KOPT-K1 (cell line): ENCODE results near the gene RPL22.

Experiments used
- H3K27ac ChIP-seq: fragments of 200-600 bp; sonication (generic); 2 replicates; pipeline ENCODE4 v1.5.1; 2016; ENCODE audit warnings: antibody characterized with exemption, mild to moderate bottlenecking, low read depth, low read length; ENCODE audit not compliant: poor library complexity, severe bottlenecking
- H3K36me3 ChIP-seq: fragments of 200-600 bp; sonication (generic); 2 replicates; pipeline ENCODE4 v1.5.1; 2017; ENCODE audit warnings: antibody characterized with exemption, mild to moderate bottlenecking, low read length, moderate library complexity; ENCODE audit not compliant: insufficient read depth
- H3K9me3 ChIP-seq: fragments of 200-600 bp; sonication (generic); 2 replicates; pipeline ENCODE4 v1.5.1; 2017; ENCODE audit warnings: antibody characterized with exemption, low read length, mild to moderate bottlenecking; ENCODE audit not compliant: insufficient read depth, poor library complexity, severe bottlenecking

RPL22 gene

DNA sequence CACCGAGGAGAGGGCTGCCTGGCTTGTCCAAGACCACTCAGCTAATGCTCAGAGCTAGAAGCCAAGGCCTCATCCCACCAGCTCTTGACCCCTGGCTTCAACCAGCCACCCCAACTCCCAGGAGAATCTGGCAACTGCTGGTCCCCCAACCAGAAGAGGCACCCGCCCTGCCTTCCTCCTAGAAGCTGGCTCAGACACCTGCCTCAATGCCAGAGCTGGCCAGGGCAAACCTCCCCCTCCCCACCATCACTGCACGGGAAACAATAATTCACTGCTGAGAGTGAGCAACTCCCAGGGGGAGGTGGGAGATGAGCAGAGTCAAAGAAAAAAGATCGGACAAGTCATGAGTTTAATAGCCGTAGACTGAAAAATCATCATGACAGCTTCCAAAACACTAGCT lies 22.6 kb downstream of the RPL22 start:
- no peaks in the 10 kb centered on the region for H3K36me3 ChIP-seq
- no peak overlapping the region for H3K27ac ChIP-seq
- H3K9me3 ChIP-seq, result no peaks in the 10 kb centered on the region

DNA sequence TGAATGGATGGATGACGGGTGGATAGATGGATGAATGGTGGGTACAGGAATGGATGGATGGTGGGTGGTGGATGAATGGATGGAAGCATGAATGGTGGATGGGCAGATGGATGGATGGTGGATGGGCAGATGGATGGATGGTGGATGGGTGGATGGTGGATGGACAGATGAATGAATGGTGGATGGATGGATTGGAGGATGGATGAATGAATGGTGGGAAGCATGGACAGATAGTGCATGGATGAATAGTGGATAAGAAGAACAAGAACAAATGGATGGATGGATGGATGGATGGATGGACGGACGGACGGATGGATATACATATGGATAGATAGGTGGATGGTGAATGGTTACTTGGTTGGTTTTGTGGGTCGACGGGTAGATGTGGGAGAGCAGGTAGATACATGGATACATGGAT lies 24.0 kb downstream of the RPL22 start:
- Histone ChIP-seq H3K27ac (no peak overlapping the region), H3K36me3 (no peaks in the 10 kb centered on the region), H3K9me3 (no peaks in the 10 kb centered on the region)

DNA sequence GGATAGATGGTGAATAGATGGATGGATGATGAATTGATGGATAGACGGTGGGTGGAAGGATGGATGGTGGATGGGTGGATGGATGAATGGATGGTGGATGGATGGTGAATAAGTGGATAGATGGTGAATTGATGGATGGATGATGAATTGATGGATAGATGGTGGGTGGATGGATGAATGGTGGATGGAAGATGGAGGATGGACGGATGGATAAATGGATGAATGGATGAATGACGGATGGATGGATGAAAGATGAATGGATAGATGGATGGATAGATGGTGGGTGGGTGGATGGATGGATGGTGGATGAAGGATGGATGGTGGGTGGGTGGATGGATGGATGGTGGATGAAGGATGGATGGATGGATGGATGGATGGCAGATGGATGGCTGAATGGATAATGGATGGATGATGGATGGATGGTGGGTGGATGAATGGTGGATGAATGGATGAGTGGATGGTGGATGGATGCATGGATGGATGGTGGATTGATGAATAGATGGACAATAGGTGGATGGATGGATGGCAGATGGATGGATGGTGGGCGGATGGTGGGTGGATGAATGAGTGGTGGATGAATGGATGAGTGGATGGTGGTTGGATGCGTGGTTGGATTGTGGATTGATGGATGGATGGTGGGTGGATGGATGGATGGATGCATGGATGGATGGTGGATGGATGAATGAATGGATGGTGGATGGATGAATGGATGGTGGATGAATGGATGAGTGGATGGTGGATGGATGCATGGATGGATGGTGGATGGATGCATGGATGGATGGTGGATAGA lies 24.6 kb downstream of the RPL22 start:
- H3K36me3 ChIP-seq, result no peaks in the 10 kb centered on the region
- no peak overlapping the region for H3K27ac ChIP-seq
- H3K9me3 ChIP-seq, result no peaks in the 10 kb centered on the region

DNA sequence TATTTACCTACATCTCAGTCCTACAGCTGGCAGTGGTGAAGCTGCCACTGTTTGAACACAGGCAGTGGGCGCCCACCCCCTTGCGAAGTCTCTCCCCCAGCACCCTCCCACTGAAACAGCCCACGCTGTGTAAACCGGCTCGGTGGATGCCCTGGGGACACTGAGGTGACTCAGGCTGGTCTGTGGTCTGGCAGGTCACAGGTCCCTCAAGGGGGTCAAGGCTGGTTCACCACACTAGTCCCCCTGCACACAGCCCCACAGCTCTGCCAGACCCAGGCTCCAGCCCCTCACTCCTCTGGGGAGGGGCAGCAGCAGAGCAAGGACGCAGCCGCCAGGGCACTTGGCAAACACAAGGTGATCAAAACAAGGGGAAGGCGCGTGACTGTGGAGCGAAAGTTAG lies 26.8 kb downstream of the RPL22 start:
- no peak overlapping the region for H3K27ac ChIP-seq
- no peaks in the 10 kb centered on the region for H3K36me3 ChIP-seq
- H3K9me3 ChIP-seq, result no peaks in the 10 kb centered on the region

DNA sequence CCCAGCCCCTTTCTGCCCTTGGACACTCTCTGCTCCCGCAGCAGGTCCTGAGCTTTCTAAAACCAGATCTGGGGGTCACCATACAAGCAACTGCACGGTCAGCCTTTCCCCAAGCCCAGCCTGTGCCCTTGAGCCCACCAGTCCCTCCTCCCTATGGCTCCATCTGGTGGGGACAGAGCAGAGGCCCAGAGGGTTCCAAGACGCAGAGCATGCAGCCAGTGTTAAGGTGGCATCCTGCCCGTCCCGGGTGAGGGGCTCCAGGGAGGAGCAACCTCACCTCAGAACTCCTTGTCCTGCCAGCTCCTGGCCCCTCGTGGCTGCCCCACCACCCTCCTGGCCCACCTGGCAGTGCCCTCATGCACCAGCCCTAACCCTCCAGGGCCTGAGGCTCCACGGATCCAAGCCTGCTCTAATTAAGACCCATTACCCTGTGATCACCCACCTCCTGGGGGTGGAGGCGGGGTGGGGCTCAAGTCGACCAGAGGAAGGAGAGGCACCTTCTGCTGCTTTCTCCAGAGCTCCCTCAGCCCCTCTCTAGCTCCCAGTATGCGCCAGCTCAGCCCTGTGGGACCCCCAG lies 27.8 kb downstream of the RPL22 start:
- Histone ChIP-seq H3K36me3 (no peaks in the 10 kb centered on the region), H3K27ac (no peak overlapping the region), H3K9me3 (no peaks in the 10 kb centered on the region)

DNA sequence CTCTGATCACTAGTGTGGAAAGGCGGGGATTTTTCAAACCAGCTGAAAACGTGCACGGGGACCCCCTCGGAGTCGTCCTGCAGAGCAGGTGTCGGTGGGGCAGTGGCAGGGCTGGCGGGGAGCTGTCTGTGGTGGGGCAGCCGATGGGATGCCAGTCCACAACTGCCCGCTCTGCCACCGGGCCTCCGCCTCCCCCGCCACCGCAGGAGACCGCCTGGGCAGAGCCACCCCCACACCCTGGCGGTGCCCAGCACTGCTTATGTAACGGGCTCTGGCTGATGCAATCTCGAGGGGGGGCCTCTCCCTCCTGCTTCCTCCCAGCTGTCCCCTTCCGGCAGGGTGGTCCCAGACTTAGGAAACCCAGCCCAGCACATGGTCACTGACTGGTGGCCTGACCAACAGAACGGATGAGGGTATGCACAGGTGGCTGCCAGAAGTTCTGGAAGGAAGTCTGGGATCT lies 28.6 kb downstream of the RPL22 start:
- Histone ChIP-seq H3K36me3 (no peaks in the 10 kb centered on the region), H3K9me3 (no peaks in the 10 kb centered on the region), H3K27ac (no peak overlapping the region)

DNA sequence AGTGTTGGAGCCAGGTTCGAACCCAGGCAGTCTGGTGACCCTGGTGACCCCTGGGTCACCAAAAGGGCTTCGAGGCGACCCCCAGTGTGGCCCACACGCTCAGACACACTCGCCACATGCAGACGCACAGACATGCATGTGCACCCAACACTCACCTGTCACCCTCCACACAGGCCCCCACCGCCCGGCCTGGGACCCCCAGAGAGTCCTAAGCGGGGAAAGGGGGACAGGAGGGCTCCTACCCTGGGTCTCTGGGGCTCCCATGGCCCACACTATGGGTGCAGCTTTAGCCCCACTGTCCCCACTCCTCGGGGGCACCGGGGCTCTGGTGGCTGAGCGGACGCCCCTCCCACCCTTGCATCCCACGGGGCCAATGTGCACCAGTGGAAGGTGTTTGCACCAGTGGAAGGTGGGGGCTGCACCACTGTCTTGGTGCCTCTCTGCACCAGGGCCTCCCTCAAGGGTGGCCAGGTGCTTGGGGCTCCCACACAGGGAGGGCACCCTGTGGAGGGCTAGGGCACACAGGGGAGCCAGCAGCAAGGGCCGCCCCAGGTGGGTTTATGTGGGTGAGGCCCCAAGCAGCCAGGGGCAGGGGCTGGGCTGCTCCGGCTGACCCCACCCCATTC lies 29.2 kb downstream of the RPL22 start:
- Histone ChIP-seq H3K36me3 (no peaks in the 10 kb centered on the region), H3K27ac (no peak overlapping the region), H3K9me3 (no peaks in the 10 kb centered on the region)

DNA sequence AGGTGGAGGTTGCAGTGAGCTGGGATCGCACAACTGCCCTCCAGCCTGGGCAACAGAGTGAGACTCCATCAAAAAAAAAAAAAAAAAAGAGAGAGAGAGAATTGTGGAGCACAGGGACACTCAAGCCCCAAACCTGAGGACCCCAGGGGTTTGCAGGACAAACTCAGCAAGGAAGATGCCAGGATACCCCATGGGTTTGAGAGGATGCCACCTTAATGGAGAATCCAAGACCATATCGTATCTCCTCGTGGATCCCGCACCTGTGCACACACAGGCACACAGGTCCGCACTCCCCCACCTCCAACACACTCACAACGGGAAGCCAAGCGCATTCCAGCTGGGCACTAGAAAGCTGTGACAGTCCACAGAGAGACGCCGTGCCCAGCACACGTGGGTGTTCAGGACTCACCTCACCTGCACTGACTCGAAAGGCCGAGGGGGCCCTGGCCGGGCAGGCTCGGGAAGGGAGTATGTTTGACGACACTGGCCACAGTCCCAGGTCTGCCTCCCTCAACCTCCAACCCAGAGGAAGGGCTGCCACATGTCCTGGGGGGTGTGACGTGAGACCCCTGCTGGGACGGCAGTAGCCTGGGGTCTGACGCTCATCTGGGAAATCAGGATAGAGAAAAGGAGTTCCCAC lies 30.3 kb downstream of the RPL22 start:
- no peak overlapping the region for H3K27ac ChIP-seq
- H3K36me3 ChIP-seq, result no peaks in the 10 kb centered on the region

DNA sequence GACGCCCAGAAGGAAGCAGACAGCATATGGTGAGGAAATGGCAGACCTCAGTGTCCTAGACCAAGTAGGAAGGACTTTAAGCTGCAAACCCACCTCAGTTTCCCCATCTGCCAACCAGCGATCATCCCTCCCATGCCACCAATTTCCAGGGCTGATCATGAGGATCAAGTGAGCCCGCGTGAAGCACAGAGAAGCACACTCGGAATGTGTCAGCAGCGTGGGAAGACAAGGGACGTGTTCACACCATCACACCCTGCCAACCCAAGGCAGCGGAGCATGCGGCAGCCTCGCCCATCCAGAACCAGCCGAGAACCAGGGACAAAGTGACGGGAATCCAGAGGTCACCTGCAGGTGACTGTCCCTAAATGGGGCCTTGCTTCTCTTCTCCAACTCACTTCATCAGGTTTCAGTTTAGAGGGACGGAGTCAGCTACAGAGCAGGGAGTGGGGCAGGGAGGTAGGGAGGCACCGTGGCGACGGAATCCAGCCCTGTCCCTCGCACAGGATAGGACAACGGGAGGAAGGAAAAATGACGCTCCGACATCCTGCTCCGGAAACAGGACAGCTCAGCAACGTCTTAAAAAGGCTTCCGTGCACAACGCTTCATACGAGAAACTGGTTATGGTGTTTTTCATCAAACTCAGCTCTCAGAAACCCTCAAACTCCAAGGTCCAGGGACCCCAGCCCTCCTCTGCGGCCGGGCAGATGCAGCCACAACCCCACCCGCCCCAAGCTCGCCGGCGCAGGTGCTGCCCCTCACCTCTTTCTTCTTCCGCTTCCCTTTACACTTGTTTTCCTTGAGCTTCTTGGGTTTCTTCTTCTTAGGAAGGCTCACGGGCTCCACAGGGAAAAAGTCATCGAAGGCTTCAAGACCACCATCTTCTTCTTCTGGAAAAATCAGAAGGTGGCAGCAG lies 31.7 kb downstream of the RPL22 start:
- H3K36me3 ChIP-seq, result no peaks in the 10 kb centered on the region
- no peaks in the 10 kb centered on the region for H3K9me3 ChIP-seq
- no peak overlapping the region for H3K27ac ChIP-seq

More for the DNA sequence above, 30.3 kb downstream of the RPL22 start:
- H3K9me3 ChIP-seq, result no peaks in the 10 kb centered on the region

DNA sequence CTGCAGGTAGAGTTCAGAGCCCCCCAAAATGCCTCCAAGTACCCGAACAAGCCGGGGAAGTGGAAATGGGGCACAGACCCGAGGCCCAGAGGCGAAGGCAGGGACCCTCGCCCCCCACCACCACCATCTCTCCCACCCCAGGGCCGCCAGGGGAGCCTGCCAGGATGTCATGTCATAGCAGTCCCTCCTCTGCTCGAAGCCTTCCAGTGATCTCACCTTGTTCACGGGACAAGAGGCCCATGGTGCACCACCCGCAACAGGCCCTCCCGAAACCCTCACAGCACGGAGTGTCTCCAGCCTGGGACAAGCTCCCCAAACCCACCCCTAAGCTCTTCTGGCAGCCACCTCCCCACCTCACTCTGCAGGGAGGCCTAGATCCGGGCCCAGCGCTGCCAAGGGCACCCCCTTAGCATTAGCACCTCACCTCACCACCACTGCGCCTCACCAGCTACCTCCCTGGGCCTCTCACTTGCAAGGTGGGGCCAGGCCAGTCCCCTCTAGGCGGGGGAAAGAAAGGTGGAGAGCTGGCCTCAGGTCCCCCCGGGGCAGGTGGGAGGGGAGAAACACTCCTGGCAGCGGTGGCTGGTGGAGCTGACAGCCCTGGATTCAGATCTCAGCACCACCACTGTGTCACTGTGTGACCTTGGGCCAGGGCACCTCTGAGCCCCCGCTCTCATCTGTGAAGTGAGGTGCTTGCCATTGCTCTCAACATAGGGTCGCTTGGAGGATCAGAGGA lies 32.6 kb downstream of the RPL22 start:
- Histone ChIP-seq H3K9me3 (no peaks in the 10 kb centered on the region), H3K36me3 (no peaks in the 10 kb centered on the region), H3K27ac (no peak overlapping the region)

DNA sequence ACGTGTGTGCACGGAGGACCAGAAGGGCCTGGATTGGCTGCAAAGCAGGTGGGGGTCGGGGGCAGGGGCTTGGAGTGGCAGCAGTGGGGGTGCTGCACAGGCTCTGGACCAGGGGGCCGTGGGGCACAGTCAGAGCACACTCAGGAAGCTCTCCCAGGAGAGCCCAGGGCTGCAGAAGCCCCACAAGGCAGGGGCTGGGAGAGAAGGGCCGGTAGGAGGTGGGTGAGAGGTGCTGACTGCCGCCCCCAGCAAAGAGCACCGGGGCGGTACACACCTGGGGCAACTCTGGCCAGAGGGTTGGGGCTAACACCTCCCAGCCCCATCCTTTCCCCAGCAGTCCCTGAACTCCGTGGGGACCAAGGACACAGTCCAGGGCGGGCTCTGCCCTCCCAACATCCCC lies 33.2 kb downstream of the RPL22 start:
- no peaks in the 10 kb centered on the region for H3K9me3 ChIP-seq
- no peak overlapping the region for H3K27ac ChIP-seq
- no peaks in the 10 kb centered on the region for H3K36me3 ChIP-seq

DNA sequence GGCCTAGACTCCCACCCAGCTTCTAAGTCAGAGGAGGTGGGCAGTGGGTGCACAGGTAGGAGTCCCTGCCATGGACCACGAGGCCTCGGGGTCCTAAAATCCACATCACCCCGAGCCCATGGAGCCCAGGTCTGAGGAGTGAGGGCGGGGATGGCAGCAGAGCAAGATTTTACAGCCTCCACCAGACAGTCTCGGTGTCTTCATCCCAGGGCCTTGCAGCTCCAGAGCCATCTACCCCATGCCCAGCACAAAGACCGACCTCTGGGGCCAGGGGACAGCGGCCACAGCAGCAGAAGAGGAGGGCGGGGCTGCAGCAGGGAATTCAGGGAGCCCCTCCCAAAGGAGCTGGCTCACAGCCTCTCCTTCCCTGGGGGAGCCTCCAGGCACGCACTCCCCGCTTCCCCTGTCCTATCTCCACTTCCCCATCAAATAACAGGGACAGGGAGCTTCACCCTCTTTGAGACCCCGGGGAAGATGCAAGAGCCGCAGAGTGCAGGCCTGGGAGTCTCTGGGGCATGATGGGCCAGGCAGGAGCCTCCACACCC lies 33.9 kb downstream of the RPL22 start:
- no peak overlapping the region for H3K27ac ChIP-seq

DNA sequence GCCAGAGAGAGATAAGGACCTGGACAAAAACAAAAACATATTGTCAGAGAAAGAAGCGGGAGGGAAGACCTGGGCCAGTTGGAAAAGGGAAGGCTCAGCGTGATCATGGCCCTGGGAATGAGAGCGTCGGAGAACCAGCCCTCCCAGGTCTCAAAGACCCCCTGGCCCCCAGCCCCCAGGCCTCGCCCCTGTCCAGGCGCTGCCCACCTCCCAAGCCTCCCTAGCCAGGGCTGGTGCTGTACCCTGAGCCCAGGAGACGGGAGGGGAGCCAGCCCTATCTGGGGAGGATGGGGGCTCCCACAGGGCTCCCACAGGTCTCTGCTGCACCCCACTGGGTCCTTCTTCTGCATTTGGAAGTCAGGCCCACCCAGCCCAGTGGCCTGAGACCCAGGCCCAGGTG lies 34.4 kb downstream of the RPL22 start:
- no peaks in the 10 kb centered on the region for H3K9me3 ChIP-seq
- H3K27ac ChIP-seq, result no peak overlapping the region

More for the DNA sequence above, 33.9 kb downstream of the RPL22 start:
- Histone ChIP-seq H3K9me3 (no peaks in the 10 kb centered on the region), H3K36me3 (no peaks in the 10 kb centered on the region)

More for the DNA sequence above, 34.4 kb downstream of the RPL22 start:
- no peaks in the 10 kb centered on the region for H3K36me3 ChIP-seq
